RWPE1 (cell line): Measurements from ENCODE around the gene CSF1R.

Experiments used
- CTCF ChIA-PET: fragments of 350-600 bp; sonication (Branson Sonifier 250); formaldehyde crosslinking; extraction: SDS; loops from one replicate; lab custom pipeline; 2021; lab: Yijun Ruan, JAX
- POLR2A ChIA-PET: fragments of 400-600 bp; formaldehyde crosslinking; extraction: SDS; loops from one replicate; lab custom pipeline; 2020; ENCODE audit warnings: antibody characterized with exemption; ENCODE audit not compliant: low non-redundant PET; lab: Yijun Ruan, JAX
- DNase-seq: peaks from one replicate; pipeline ENCODE4 v3.0.0; 2012; ENCODE audit warnings: low spot score
- H3K27ac ChIP-seq: fragments of 450-650 bp; 2 replicates; pipeline ENCODE4 v1.5.1; 2017
- TF ChIP-seq, protein P1 (sequence below): fragments of 450-650 bp; conservative IDR thresholded peaks from 2 replicates; pipeline ENCODE4 v1.5.1; 2017; ENCODE audit warnings: low read depth, mild to moderate bottlenecking

Gene CSF1R

DNA sequence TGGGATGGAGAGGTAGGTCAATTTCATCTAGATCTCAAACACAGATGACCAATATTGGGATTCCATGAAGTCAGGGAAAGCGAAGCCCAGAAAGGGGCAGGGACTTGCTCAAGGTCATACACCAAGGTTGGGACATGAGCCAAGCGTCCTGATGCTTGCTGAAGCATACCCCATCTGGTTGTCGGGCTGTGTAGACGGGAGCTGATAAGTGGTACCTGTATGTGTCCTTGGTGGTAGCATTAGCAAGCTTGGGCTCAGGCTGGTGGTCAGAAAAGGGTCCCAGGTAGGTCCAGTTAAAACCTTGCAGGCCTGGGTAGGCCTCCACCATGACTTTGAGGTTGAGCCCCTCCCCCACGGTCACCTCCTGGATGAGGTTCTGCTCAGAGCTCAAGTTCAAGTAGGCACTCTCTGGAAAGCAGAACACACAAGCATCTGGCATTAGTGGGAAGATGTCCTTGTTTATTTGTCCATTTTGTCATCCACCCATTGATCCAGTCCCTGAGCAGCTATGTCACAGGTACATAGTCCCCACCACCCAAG is 13.2 kb downstream of the CSF1R start:
- TF ChIP-seq, protein P1, sequence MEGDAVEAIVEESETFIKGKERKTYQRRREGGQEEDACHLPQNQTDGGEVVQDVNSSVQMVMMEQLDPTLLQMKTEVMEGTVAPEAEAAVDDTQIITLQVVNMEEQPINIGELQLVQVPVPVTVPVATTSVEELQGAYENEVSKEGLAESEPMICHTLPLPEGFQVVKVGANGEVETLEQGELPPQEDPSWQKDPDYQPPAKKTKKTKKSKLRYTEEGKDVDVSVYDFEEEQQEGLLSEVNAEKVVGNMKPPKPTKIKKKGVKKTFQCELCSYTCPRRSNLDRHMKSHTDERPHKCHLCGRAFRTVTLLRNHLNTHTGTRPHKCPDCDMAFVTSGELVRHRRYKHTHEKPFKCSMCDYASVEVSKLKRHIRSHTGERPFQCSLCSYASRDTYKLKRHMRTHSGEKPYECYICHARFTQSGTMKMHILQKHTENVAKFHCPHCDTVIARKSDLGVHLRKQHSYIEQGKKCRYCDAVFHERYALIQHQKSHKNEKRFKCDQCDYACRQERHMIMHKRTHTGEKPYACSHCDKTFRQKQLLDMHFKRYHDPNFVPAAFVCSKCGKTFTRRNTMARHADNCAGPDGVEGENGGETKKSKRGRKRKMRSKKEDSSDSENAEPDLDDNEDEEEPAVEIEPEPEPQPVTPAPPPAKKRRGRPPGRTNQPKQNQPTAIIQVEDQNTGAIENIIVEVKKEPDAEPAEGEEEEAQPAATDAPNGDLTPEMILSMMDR: no peak
- no peak for DNase-seq
- POLR2A ChIA-PET: no interaction called here
- H3K27ac ChIP-seq: no peak overlapping the region
- CTCF ChIA-PET: interaction anchor here (1.5 kb wide), 1 partner anchor 10 kb away, joined by 4 read pairs; no protein-coding TSS in a partner anchor

DNA sequence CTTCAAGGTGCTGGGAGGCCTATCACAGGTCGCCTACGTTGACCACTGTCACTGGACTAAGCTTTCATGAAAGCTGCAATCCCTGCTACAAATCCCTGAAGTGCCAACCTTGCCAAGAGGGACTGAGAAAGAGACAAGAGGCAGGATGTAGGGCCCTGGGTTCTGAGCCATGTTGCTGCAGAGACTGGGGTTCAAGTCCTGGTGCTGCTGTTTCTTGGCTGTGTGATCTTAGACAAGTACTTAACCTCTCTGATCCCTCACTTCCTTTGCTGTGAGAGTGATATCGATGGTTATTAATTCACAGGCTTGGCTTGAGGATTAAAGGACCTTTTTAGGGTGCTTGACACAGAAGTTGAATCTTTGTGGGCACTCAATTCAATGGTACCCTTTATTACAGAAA is 15.5 kb downstream of the CSF1R start:
- TF ChIP-seq, protein P1: no peak
- POLR2A ChIA-PET: no interaction called here
- CTCF ChIA-PET: interaction anchor here (0.8 to 0.9 kb wide), 2 partner anchors 10 to 30 kb away, joined by 3 read pairs; no protein-coding TSS in a partner anchor
- DNase-seq: no peak
- no peak overlapping the region for H3K27ac ChIP-seq

DNA sequence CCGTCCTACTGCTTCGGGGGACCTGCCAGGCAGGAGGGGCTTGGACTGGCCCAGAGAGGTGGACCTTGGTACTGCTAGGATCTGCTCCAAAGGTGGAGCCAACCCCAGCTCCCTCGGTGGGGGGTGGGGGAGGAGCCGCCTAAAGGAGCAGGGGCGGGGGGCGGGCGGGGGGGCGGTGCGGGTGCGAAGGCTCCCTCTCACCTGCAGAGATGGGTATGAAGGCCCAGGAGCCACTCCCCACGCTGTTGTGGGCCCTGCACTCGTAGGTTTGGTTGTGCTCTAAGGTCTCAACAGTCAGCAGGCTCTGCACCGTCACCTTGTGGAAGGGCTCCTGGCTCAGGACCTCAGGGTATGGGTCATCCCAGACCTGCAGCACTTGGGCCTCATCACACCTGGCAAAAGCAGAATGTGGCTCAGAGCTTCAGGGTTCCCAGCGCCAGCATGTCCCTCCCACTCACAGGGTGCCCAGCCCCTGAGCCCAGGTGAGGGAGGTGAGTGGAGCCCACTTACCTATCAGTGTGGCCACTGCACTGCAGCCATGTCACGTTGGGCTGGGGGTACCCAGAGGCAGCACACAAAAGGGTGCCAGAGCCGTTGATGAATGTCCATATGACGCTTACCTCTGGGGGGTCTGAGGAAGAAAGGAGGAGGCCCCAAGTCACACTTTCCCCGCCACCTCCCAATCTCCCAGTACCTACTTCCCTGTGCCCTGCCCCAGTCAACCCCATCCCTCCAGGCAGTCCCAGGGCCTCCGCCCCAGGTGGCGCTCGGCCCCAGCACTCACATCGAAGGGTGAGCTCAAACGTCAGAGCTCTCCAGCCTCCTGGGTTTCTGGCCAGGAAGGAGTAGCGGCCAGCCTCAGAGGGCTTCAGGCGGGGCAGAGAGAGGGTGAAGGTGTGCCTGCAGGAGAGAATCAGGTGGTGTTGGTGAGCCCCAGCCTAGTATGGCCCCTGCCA is 16.4 kb downstream of the CSF1R start:
- no peak overlapping the region for H3K27ac ChIP-seq
- ChIA-PET CTCF (interaction anchor here (0.7 kb wide), 1 partner anchor 196 kb away, joined by 3 read pairs; no protein-coding TSS in a partner anchor), POLR2A (no interaction called here)
- TF ChIP-seq, protein P1: no peak
- DNase-seq: no peak

DNA sequence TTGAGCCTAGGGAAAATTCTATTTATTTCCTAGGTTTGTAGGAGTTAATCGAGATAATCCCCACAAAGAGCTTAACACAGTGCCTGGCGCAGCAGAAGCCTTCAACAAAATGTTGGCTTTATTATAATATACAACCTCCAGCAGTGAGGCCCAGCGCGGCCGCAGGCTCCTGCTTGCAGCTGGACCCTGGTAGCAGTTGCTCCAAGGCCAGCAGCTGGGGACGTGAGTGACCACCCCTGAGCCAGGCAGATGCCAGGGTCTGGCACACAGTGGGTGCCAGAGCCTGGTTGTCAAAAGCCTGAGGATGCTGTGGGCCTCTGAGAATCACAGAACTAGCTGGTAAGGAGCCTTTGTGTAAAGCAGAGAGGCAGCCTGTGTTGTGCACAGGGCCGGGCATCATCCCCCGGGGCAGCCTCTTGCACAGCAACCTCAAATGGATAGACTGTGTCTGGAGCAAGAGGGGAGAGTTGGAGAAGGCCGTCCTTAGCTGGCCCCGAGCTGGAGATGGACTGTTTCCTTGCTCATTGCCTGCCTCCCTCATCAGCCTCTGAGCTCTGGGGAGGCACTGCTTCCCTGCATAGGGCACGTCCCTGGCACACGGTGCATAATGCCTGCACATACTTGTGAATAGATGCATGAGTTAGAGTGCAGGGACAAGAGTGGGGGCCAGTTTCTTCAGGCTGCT is 17.3 kb downstream of the CSF1R start:
- ChIA-PET POLR2A (no interaction called here), CTCF (no interaction called here)
- no peak for DNase-seq
- no peak overlapping the region for H3K27ac ChIP-seq
- TF ChIP-seq, protein P1: no peak

DNA sequence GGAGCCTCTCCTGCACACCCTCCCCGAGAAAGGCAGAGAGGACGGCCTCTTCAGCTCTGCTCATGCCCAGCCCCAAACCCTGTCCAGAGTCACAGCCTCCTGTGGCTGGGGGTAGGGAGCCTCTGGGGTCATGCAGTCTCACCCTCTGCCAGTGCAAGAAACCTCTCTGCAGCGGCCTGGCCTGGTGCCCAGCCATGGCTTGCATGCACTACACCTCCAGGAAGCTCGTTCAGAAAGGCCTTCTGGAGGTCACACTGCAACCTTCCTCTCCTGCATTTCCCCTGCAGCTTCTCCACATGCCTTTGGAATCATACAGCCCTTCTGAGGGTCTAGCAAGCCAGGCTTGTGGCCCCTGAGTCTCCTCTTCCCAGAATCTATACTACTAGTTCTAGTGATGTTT is 17.9 kb downstream of the CSF1R start:
- DNase-seq: no peak
- ChIA-PET CTCF (no interaction called here), POLR2A (no interaction called here)
- TF ChIP-seq, protein P1: no peak
- no peak overlapping the region for H3K27ac ChIP-seq

DNA sequence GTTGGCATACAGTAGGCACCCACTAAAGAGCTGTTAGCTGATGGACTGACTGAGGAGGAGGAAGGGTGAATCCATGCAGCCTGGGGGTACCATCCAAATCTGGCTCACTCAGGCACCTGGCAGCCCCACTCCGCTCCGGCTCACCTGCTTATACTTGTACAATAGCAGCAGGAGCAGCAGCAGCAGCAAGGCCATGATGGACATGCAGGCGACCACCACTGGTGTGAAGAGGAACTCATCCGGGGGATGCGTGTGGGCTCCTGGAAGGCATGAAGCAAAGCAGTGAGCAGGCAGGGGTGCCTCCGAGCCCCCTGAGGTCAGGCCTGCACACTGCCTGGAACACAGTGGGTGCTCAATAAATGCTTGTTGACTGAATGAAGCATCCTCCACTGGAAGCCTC is 18.3 kb downstream of the CSF1R start:
- no peak for DNase-seq
- ChIA-PET CTCF (no interaction called here), POLR2A (no interaction called here)
- TF ChIP-seq, protein P1: no peak
- H3K27ac ChIP-seq: no peak overlapping the region
